Spleen (tissue), 11 donors: ENCODE results near the gene NLRP3. TPM values are rescaled to one million over a fixed set of nuclear protein-coding genes. Genes with fewer than 3 reads are reported as not detected.
"Not testable (repeated sequence)": the region's sequence is repeated elsewhere in the genome, so short reads cannot be mapped to it uniquely, and the experiment has no call there.

Source experiments
- DNase-seq: peaks from one replicate; pipeline ENCODE4 v3.0.0-alpha.2; 2020
- H3K27ac ChIP-seq, 8 donors: fragments of 200-600 bp; sonication (generic) in 7 of 8; 1 replicate in 4 of 8; 2 replicates in 4 of 8; pipeline versions ENCODE4 v1.5.0 to v1.8.0; 2016 to 2021; ENCODE audit warnings: inconsistent platforms in 4 of 8, mild to moderate bottlenecking in 4 of 8, moderate library complexity in 1 of 8
- H3K27me3 ChIP-seq, 7 donors: fragments of 200-600 bp; sonication (generic) in 6 of 7; replicated peaks in 1 of 7; 1 replicate in 4 of 7; 2 replicates in 3 of 7; pipeline versions ENCODE4 v1.5.0 to v1.8.0; 2016 to 2021; ENCODE audit warnings: inconsistent platforms in 3 of 7, mild to moderate bottlenecking in 1 of 7
- H3K36me3 ChIP-seq, 6 donors: fragments of 200-600 bp; sonication (generic) in 5 of 6; 1 replicate in 4 of 6; 2 replicates in 2 of 6; pipeline versions ENCODE4 v1.5.0 to v1.8.0; 2016 to 2021; ENCODE audit warnings: inconsistent platforms in 2 of 6
- H3K4me1 ChIP-seq, 6 donors: fragments of 200-600 bp; sonication (generic) in 5 of 6; 1 replicate in 3 of 6; 2 replicates in 3 of 6; pipeline versions ENCODE4 v1.5.0 to v1.8.0; 2016 to 2021; ENCODE audit warnings: inconsistent platforms in 3 of 6
- H3K4me3 ChIP-seq, 8 donors: fragments of 200-600 bp; sonication (generic) in 7 of 8; 1 replicate in 4 of 8; 2 replicates in 4 of 8; pipeline versions ENCODE4 v1.5.0 to v1.8.0; 2016 to 2021; ENCODE audit warnings: inconsistent platforms in 4 of 8, mild to moderate bottlenecking in 4 of 8, moderate library complexity in 2 of 8
- H3K9me3 ChIP-seq, 8 donors: fragments of 200-600 bp; sonication (generic) in 7 of 8; 1 replicate in 4 of 8; 2 replicates in 4 of 8; pipeline versions ENCODE4 v1.5.0 to v1.8.0; 2016 to 2021; ENCODE audit warnings: inconsistent platforms in 4 of 8
- POLR2A ChIP-seq, 3 donors: fragments of 450-650 bp; IDR thresholded peaks; one replicate each; pipeline ENCODE4 v1.5.1; 2017; ENCODE audit warnings: antibody characterized with exemption in 3 of 3, mild to moderate bottlenecking in 1 of 3
- POLR2AphosphoS5 ChIP-seq, 3 donors: sonication (generic); formaldehyde crosslinking; IDR thresholded peaks; one replicate each; pipeline ENCODE4 v1.5.1; 2017; ENCODE audit warnings: antibody characterized with exemption in 3 of 3
- WGBS, 5 donors: extraction: QIAGEN DNeasy Blood & Tissue Kit in 3 of 5; methylation state at CpG; one replicate each; pipeline versions ENCODE4 v1.1.5 to v1.1.7; 2013 to 2018; 5-methylcytosine and 5-hydroxymethylcytosine counted together
- intact Hi-C: fragments of 100-400 bp; cut with DNase I; formaldehyde crosslinking; loops from one replicate; pipeline ENCODE4 v1.15.0; 2023; ENCODE audit warnings: low total_unique reads
- polyA plus RNA-seq, 3 donors: library from polyadenylated mRNA; stranded (reverse); fragments of 200-250 nt; gene quantifications; one replicate each; pipeline ENCODE4 v1.2.1, GENCODE V29; 2013
- total RNA-seq, 7 donors: library from RNA; depleted of rRNA in 3 of 7; stranded (reverse); fragments of >200 nt in 3 of 7; fragmentation: NEBNext Ultra II Directional in 4 of 7; extraction: Animal tissue kit (Norgen Biotek cat#: 25700) in 4 of 7; gene quantifications; one replicate each; pipeline versions ENCODE4 v1.1.0 to v1.2.1, GENCODE V29; 2016 to 2021
- TF ChIP-seq, protein P1 (sequence below), 11 experiments: fragments of 200-600 bp in 7 of 11; fragments of 450-650 bp in 4 of 11; sonication (generic) in 4 of 11; IDR thresholded peaks in 8 of 11; conservative IDR thresholded peaks in 3 of 11; 1 replicate in 7 of 11; 2 replicates in 4 of 11; pipeline versions ENCODE4 v1.4.0 to v1.8.0; 2016 to 2021; ENCODE audit warnings: antibody characterized with exemption in 11 of 11, inconsistent platforms in 4 of 11, mild to moderate bottlenecking in 1 of 11
- donor health status: healthy with polysubstance abuse.
- donor health status: DM: no; HTN: no; CAD: no; lungs with moderate emphysema.
- donor health status: DM: no; HTN: no; CAD: no.
- donor health status: Bipolar disorder and iron deficiency.
- donor health status: healthy.
- donor health status: DM: no; HTN: no; CAD: no.
- donor health status: DM: yes; HTN: yes; CAD: no.

The NLRP3 gene
- total and polyA plus RNA-seq, 10 donors: 1.2 to 17.0 (median 9.1) TPM

DNA sequence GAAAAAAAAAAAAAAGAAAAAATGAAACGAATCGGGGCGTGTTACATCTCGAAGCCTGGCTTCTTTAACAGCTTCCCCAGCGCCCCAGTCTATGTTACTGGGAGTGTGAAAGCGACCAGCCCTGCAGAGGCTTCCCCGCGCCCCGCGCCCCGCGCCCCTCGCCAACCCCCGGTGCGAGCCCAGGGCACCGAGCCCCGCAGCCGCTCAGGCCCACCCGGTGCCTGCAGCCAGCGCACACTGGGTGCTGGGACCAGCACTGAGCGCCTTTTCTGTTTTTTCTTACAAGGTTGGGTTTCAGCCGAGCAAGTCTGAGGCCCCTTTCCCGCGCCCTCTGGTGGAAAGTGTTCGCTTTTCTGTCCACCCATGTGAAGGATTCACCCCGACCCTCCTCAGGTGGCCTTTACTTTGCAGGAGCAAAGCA is 42.2 kb upstream of the NLRP3 start:
- 5 to 29% (median 20%) methylated on average over 26 of the region's 26 CpGs for WGBS, 5 donors
- Histone ChIP-seq H3K4me1 (peaks cover 0 to 18% (median 8%) of the 10 kb centered on the region in 6 donors), H3K36me3 (no peaks in the 10 kb centered on the region), H3K27ac (no peak overlapping the region), H3K4me3 (peak overlapping the region in 6 of 8 donors; percentile 10 to 63 (median 38)), H3K27me3 (peaks cover 0 to 22% (median 0%) of the 10 kb centered on the region in 7 donors), H3K9me3 (no peaks in the 10 kb centered on the region)
- TF ChIP-seq, protein P1, sequence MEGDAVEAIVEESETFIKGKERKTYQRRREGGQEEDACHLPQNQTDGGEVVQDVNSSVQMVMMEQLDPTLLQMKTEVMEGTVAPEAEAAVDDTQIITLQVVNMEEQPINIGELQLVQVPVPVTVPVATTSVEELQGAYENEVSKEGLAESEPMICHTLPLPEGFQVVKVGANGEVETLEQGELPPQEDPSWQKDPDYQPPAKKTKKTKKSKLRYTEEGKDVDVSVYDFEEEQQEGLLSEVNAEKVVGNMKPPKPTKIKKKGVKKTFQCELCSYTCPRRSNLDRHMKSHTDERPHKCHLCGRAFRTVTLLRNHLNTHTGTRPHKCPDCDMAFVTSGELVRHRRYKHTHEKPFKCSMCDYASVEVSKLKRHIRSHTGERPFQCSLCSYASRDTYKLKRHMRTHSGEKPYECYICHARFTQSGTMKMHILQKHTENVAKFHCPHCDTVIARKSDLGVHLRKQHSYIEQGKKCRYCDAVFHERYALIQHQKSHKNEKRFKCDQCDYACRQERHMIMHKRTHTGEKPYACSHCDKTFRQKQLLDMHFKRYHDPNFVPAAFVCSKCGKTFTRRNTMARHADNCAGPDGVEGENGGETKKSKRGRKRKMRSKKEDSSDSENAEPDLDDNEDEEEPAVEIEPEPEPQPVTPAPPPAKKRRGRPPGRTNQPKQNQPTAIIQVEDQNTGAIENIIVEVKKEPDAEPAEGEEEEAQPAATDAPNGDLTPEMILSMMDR (IDR thresholded peaks at IDR 0.05 in 8 of 11, conservative IDR thresholded peaks at IDR 0.05 in 3 of 11): peak in 9 of 11 experiments; percentile 10 to 66 (median 46)
- TF ChIP-seq POLR2AphosphoS5 (IDR thresholded peaks at IDR 0.05): no peak
- intact Hi-C loops: loop anchor here (5.0 kb wide), 1 partner anchor 114 kb away; no protein-coding TSS in a partner anchor
- DNase-seq: peak; percentile 82

DNA sequence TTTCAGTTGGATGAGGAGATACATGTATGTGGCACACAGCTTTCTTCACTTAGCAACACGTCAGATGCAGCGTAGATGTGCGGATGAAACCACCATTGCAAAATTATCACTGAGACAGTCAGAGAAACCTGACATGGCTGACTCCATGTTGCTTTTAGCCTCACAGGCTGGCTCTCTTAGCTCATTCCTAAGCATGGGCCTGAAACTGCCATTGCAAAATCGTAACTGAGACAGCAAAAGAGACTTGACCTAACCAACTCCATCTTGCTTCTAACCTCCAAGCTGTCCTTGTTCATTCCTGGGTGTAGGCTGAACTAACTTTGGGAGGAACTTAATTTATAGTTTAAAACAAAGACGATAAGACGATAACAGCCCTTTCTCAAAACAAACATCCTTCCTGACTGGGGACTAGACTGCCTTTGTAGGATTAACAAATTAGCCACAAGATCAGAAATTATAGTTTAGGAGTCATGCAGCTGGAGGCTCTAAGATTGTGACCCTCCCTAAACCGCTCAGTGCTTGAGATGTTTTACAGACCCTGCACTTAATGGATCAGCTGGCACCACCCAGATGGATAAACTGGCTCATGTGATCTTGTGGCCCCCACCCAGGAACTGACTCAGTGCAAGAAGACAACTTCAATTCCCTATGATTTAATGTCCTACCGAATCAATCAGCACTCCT is 41.2 kb upstream of the NLRP3 start:
- H3K9me3 ChIP-seq, H3K4me3 ChIP-seq, H3K36me3 ChIP-seq, H3K27ac ChIP-seq, DNase-seq: not testable (repeated sequence)
- 87 to 91% (median 88%) methylated on average over 8 of the region's 8 CpGs for WGBS, 5 donors
- H3K27me3 ChIP-seq: peaks cover 0 to 22% (median 0%) of the 10 kb centered on the region in 7 donors
- intact Hi-C loops: loop anchor here (5.0 kb wide), 1 partner anchor 113 kb away; no protein-coding TSS in a partner anchor
- H3K4me1 ChIP-seq: peaks cover 0 to 15% (median 8%) of the 10 kb centered on the region in 6 donors

DNA sequence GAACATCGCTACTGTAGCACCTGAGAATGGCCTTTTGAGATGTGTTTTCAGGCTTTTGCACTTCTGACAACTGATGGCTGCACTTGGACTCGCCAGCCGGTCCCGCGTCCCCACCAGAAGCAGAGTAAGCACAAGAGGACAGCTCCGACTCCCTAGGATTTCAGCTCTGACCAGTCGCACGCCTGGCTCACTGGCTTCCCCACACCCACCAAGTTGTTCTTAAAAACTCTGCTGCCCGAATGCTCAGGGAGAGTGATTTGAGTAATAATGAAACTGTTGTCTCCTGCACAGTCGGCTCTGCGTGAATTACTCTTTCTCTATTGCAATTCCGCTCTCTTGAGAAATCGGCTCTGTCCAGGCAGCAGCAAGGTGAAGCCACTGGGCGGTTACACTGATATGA is 40.2 kb upstream of the NLRP3 start:
- intact Hi-C loops: no loop called here
- TF ChIP-seq POLR2A (IDR thresholded peaks at IDR 0.05) (no peak), POLR2AphosphoS5 (IDR thresholded peaks at IDR 0.05) (no peak)
- TF ChIP-seq, protein P1 (IDR thresholded peaks at IDR 0.05 in 8 of 11, conservative IDR thresholded peaks at IDR 0.05 in 3 of 11): no peak
- no peaks in the 10 kb centered on the region for H3K36me3 ChIP-seq
- DNase-seq: no peak
- H3K27ac ChIP-seq: no peak overlapping the region
- WGBS, 5 donors: 80 to 92% (median 82%) methylated on average over 14 of the region's 14 CpGs
- H3K4me3 ChIP-seq: no peak overlapping the region
- H3K4me1 ChIP-seq: peaks cover 0 to 15% (median 8%) of the 10 kb centered on the region in 6 donors
- H3K9me3 ChIP-seq: peaks cover 0 to 4% (median 0%) of the 10 kb centered on the region in 8 donors
- H3K27me3 ChIP-seq: peaks cover 0 to 18% (median 0%) of the 10 kb centered on the region in 7 donors

DNA sequence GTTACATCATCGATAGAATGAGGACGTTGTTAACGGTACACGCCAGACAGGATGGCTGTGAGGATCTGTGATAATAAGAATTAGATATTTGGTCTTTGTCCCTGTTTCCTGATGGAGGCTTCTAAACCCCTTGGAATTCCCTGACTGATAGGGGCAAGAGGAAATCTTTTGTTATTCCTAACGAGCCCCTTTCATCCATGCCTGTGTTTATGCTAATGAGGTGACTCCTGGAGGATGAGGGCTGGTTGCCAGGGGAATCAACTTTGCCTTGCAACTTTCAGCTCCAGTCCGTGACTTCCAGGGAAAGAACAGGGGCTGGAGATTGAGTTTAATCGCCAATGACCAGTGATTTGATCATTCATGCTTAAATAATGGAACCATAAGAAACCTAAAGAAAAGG is 39.3 kb upstream of the NLRP3 start:
- DNase-seq: no peak
- TF ChIP-seq, protein P1 (IDR thresholded peaks at IDR 0.05 in 8 of 11, conservative IDR thresholded peaks at IDR 0.05 in 3 of 11): no peak
- no peak for TF ChIP-seq POLR2AphosphoS5 (IDR thresholded peaks at IDR 0.05)
- TF ChIP-seq POLR2A (IDR thresholded peaks at IDR 0.05): no peak
- H3K27me3 ChIP-seq: peaks cover 0 to 9% (median 0%) of the 10 kb centered on the region in 7 donors
- H3K4me3 ChIP-seq: no peak overlapping the region
- 44 to 73% (median 58%) methylated on average over 7 of the region's 7 CpGs for WGBS, 5 donors
- H3K36me3 ChIP-seq: no peaks in the 10 kb centered on the region
- intact Hi-C loops: no loop called here
- peaks cover 0 to 4% (median 0%) of the 10 kb centered on the region in 8 donors for H3K9me3 ChIP-seq
- H3K4me1 ChIP-seq: peaks cover 0 to 15% (median 8%) of the 10 kb centered on the region in 6 donors
- no peak overlapping the region for H3K27ac ChIP-seq

DNA sequence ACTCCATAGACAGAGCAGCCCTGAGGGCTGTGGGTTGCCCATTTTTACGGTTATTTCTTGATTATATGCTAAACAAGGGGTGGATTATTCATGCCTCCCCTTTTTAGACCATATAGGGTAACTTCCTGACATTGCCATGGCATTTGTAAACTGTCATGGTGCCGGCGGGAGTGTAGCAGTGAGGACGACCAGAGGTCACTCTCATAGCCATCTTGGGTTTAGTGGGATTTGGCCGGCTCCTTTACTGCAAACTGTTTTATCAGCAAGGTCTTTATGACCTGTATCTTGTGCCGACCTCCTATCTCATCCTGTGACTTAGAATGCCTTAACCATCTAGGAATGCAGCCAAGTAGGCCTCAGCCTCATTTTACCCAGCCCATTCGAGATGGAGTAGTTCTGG is 38.3 kb upstream of the NLRP3 start:
- 68 to 86% (median 83%) methylated on average over 7 of the region's 7 CpGs for WGBS, 5 donors
- H3K9me3 ChIP-seq, intact Hi-C loops, H3K4me3 ChIP-seq, H3K27ac ChIP-seq, DNase-seq, H3K36me3 ChIP-seq, H3K27me3 ChIP-seq: not testable (repeated sequence)
- peaks cover 0 to 12% (median 7%) of the 10 kb centered on the region in 6 donors for H3K4me1 ChIP-seq
